OCI-LY1 (cell line): ENCODE results near the gene SNX5.

ENCODE experiments used
- H2AFZ ChIP-seq: fragments of 200-600 bp; sonication (generic), shearing (Covaris generic); 2 replicates; pipeline ENCODE4 v1.6.0; 2014; ENCODE audit warnings: antibody characterized with exemption, mild to moderate bottlenecking, low read length
- H3F3A ChIP-seq: fragments of 200-600 bp; sonication (generic), shearing (Covaris generic); 2 replicates; pipeline ENCODE4 v1.6.0; 2014; ENCODE audit warnings: mild to moderate bottlenecking, antibody characterized with exemption, low read length, moderate library complexity; ENCODE audit not compliant: insufficient read depth
- H3K27ac ChIP-seq: fragments of 200-600 bp; sonication (generic); 2 replicates; pipeline ENCODE4 v1.5.1; 2014; ENCODE audit warnings: low read length, mixed run types, mild to moderate bottlenecking, low read depth; ENCODE audit not compliant: poor library complexity, severe bottlenecking
- H3K27me3 ChIP-seq: fragments of 200-600 bp; sonication (generic); 2 replicates; pipeline ENCODE4 v1.6.0; 2014; ENCODE audit warnings: antibody characterized with exemption, mild to moderate bottlenecking, low read length, moderate library complexity; ENCODE audit not compliant: insufficient read depth
- H3K36me3 ChIP-seq: fragments of 200-600 bp; sonication (generic); 2 replicates; pipeline ENCODE4 v1.6.1; 2014; ENCODE audit warnings: mild to moderate bottlenecking, antibody characterized with exemption, low read length, moderate library complexity, mixed read lengths; ENCODE audit not compliant: insufficient read depth
- H3K4me1 ChIP-seq: fragments of 200-600 bp; sonication (generic); 2 replicates; pipeline ENCODE4 v1.5.1; 2014; ENCODE audit warnings: mild to moderate bottlenecking, low read length, moderate library complexity; ENCODE audit not compliant: insufficient read depth, severe bottlenecking
- H3K4me2 ChIP-seq: fragments of 200-600 bp; sonication (generic), shearing (Covaris generic); 2 replicates; pipeline ENCODE4 v1.6.1; 2014; ENCODE audit warnings: low read length
- H3K4me3 ChIP-seq: fragments of 200-600 bp; sonication (generic); 2 replicates; pipeline ENCODE4 v1.5.1; 2014; ENCODE audit warnings: low read length, low read depth, mild to moderate bottlenecking, mixed read lengths; ENCODE audit not compliant: poor library complexity, severe bottlenecking
- H3K79me2 ChIP-seq: fragments of 200-600 bp; shearing (Covaris generic); 2 replicates; pipeline ENCODE4 v1.6.1; 2016; ENCODE audit warnings: mixed run types, low read length, mixed read lengths; ENCODE audit not compliant: insufficient read depth
- H3K9ac ChIP-seq: fragments of 200-600 bp; sonication (generic), shearing (Covaris generic); 2 replicates; pipeline ENCODE4 v1.6.1; 2014; ENCODE audit warnings: mild to moderate bottlenecking, low read length, mixed read lengths
- H3K9me2 ChIP-seq: fragments of 200-600 bp; sonication (generic), shearing (Covaris generic); 2 replicates; pipeline ENCODE4 v1.6.1; 2014; ENCODE audit warnings: low read depth, mild to moderate bottlenecking, low read length, mixed read lengths
- H3K9me3 ChIP-seq: fragments of 200-600 bp; shearing (Covaris generic); 2 replicates; pipeline ENCODE4 v1.6.1; 2014; ENCODE audit warnings: low read length, mixed read lengths
- H4K20me1 ChIP-seq: fragments of 200-600 bp; sonication (generic), shearing (Covaris generic); 2 replicates; pipeline ENCODE4 v1.6.0; 2016; ENCODE audit warnings: mild to moderate bottlenecking, low read length; ENCODE audit not compliant: insufficient read depth
- CTCF ChIP-seq: fragments of 200-600 bp; sonication (generic), shearing (Covaris generic); IDR thresholded peaks from 2 replicates; pipeline ENCODE4 v1.5.1; 2017; ENCODE audit warnings: mild to moderate bottlenecking, antibody characterized with exemption, low read length, moderate library complexity, mixed read lengths
- EZH2 ChIP-seq: fragments of 200-600 bp; sonication (generic), shearing (Covaris generic); IDR thresholded peaks from 2 replicates; pipeline ENCODE4 v1.8.0; 2017; ENCODE audit warnings: borderline replicate concordance, mixed run types, mild to moderate bottlenecking, antibody characterized with exemption, low read length, moderate library complexity, mixed read lengths

Gene SNX5

DNA sequence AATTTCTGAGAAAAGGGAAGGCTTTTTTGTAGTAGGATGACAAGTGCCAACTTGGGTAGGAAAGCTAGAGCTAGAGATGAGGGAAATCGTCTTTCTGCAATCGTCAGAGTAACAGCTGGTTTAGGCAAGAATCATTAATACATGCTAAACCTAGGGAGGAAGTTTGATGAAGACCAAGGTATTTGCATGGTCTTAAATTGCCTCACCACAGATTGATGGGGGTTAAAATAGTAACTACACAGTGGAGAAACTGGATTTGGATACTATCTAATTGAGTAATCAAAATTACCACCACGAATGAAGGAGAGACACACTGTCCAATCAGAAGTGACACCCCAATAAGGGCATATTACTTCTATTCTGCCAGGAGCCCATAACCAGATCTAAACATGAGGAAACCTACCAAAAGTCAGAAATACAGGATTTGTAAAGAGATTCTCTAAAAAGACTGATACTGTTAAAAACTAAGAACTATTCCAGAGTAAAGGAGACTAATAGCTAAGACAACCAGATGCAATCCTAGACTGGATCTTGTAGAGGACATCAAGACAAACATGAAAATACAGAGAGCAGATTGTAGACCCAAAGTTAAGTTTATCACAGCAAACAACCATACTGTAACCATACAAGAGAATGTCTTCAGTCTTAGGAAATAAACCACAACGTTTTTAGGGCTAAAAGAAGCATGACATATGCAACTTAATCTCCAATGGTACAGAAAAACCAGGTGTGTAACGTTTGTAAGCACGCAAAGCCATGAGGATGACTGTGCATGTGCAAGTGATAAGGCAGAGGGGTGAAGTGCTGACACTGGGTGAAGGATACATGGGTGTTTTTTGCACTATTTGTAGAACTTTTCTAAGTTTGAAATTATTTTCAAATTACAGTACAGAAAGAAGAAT is 21.8 kb downstream of the SNX5 start:
- no peaks in the 10 kb centered on the region for H4K20me1 ChIP-seq
- no peak overlapping the region for H3K4me2 ChIP-seq
- no peak overlapping the region for H3K4me3 ChIP-seq
- no peaks in the 10 kb centered on the region for H3K27me3 ChIP-seq
- no peak for TF ChIP-seq EZH2
- no peak for TF ChIP-seq CTCF
- no peaks in the 10 kb centered on the region for H3K79me2 ChIP-seq
- H3K27ac ChIP-seq, result no peak overlapping the region
- no peak overlapping the region for H3K9ac ChIP-seq
- no peaks in the 10 kb centered on the region for H3K9me3 ChIP-seq
- no peaks in the 10 kb centered on the region for H3K9me2 ChIP-seq
- peaks cover 100% of the 10 kb centered on the region for H3K36me3 ChIP-seq
- peaks cover 26% of the 10 kb centered on the region for H3K4me1 ChIP-seq
- H2AFZ ChIP-seq, result no peak overlapping the region
- no peaks in the 10 kb centered on the region for H3F3A ChIP-seq

DNA sequence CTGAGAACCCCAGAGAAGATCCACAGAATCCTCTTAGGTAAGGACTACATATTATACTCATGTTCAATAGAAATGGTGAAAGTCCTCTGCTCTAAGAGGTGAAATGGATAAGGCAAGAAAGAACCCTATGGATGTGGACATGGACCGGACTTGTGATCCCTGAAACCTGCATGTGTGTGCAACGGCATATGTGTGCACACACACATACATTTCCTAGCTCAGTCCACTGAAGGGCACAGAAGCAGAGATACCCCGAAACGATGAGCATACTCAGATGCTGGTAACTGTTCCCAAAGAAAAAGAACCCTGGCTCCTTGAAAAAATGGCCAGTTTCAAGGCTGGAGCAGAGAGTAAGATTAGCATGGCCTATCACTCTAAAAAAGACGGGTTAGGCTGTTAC is 22.6 kb downstream of the SNX5 start:
- TF ChIP-seq EZH2 (no peak), CTCF (no peak)
- Histone ChIP-seq H3K79me2 (no peaks in the 10 kb centered on the region), H3K27me3 (no peaks in the 10 kb centered on the region), H4K20me1 (no peaks in the 10 kb centered on the region), H3K9me3 (no peaks in the 10 kb centered on the region), H3K27ac (no peak overlapping the region), H3K36me3 (peaks cover 100% of the 10 kb centered on the region), H3K4me1 (peaks cover 26% of the 10 kb centered on the region), H3K9me2 (no peaks in the 10 kb centered on the region), H3F3A (no peaks in the 10 kb centered on the region), H2AFZ (no peak overlapping the region), H3K4me2 (no peak overlapping the region), H3K4me3 (no peak overlapping the region), H3K9ac (no peak overlapping the region)

GRCh38 chr20:17944854-17945474 is 23.6 kb downstream of the SNX5 start:
- Histone ChIP-seq H3K9me2 (no peaks in the 10 kb centered on the region), H3K4me2 (no peak overlapping the region), H2AFZ (no peak overlapping the region), H3K27ac (no peak overlapping the region), H3K79me2 (no peaks in the 10 kb centered on the region), H4K20me1 (no peaks in the 10 kb centered on the region), H3K9me3 (no peaks in the 10 kb centered on the region), H3K9ac (no peak overlapping the region), H3F3A (no peaks in the 10 kb centered on the region), H3K4me1 (peaks cover 26% of the 10 kb centered on the region), H3K27me3 (no peaks in the 10 kb centered on the region), H3K36me3 (peaks cover 99% of the 10 kb centered on the region), H3K4me3 (no peak overlapping the region)
- TF ChIP-seq CTCF (no peak), EZH2 (no peak)
